ENCODE measurements around the gene PARD3B. TPM values are rescaled to one million over a fixed set of nuclear protein-coding genes. Genes with fewer than 3 reads are reported as not detected.

Gene PARD3B
- total RNA-seq, 1 experiment from 2014 or later: 6.4 TPM

- no peak overlapping the region for H3K4ac ChIP-seq (ENCODE audit: low read depth, low read length)
- no peak for TF ChIP-seq CTCF (conservative IDR thresholded peaks at IDR 0.05)
- H3K56ac ChIP-seq (ENCODE audit: insufficient read length, low read depth, low read length): no peak overlapping the region
- H3K4me2 ChIP-seq (ENCODE audit: insufficient read depth, insufficient read length, low read length): no peak overlapping the region
- H3K23ac ChIP-seq (ENCODE audit: insufficient read length, low read depth, low read length): no peak overlapping the region
- H4K91ac ChIP-seq (ENCODE audit: insufficient read length, low read depth, low read length): no peak overlapping the region
- no peak overlapping the region for H2BK20ac ChIP-seq (ENCODE audit: low read depth, low read length, poor library complexity, severe bottlenecking)
- H2AK5ac ChIP-seq (ENCODE audit: insufficient read length, low read length): no peak overlapping the region
- peaks cover 3% of the 10 kb centered on the region; the same call in 1 of the 2 replicates for H3K4me1 ChIP-seq (ENCODE audit: insufficient read depth, low read length)
- H3K9me3 Mint-ChIP-seq: no peaks in the 10 kb centered on the region
- no peak overlapping the region for H4K5ac ChIP-seq (ENCODE audit: insufficient read length, low read depth, low read length)
- no peak overlapping the region for H4K8ac ChIP-seq (replicated peaks; ENCODE audit: insufficient read length, low read depth, low read length)
- H3K27me3 Mint-ChIP-seq (ENCODE audit: low read depth): no peaks in the 10 kb centered on the region
- H4K20me1 ChIP-seq (ENCODE audit: control insufficient read depth, insufficient read depth, insufficient read length): no peaks in the 10 kb centered on the region
- H3K79me2 ChIP-seq (ENCODE audit: insufficient read depth, low read length): no peaks in the 10 kb centered on the region
- H2BK120ac ChIP-seq (ENCODE audit: low read depth, low read length, poor library complexity, severe bottlenecking): no peak overlapping the region
- no peak overlapping the region for H3K14ac ChIP-seq (ENCODE audit: insufficient read depth, low read length)
- H2BK5ac ChIP-seq (ENCODE audit: insufficient read length, low read length): no peak overlapping the region
- H3K23me2 ChIP-seq (ENCODE audit: insufficient read length, low read depth, low read length, poor library complexity, severe bottlenecking): no peaks in the 10 kb centered on the region
- H2BK15ac ChIP-seq (ENCODE audit: low read depth, low read length): no peak overlapping the region
- no peak for DNase-seq
- H3K27ac Mint-ChIP-seq: no peak overlapping the region; a peak in 1 of 7 replicates
- no peak overlapping the region for H3K27ac ChIP-seq (ENCODE audit: insufficient read length, low read depth, low read length)
- H3K9ac ChIP-seq (ENCODE audit: extremely low read depth, insufficient read length, low read length): no peak overlapping the region
- H3K18ac ChIP-seq (ENCODE audit: insufficient read length, low read depth, low read length): no peak overlapping the region
- H3K79me1 ChIP-seq (ENCODE audit: insufficient read depth, low read depth, low read length, poor library complexity, severe bottlenecking): no peaks in the 10 kb centered on the region
- no peak overlapping the region for H2BK12ac ChIP-seq (ENCODE audit: insufficient read length, low read depth, low read length)
- no peaks in the 10 kb centered on the region for H3K36me3 Mint-ChIP-seq (ENCODE audit: insufficient read depth in 1 of 3, low read depth in 3 of 3)
- no peak overlapping the region for H2AFZ ChIP-seq (ENCODE audit: low read length)
- peaks cover 15 to 18% of the 10 kb centered on the region in 2 experiments for H3K4me1 Mint-ChIP-seq
- no peak overlapping the region for H3T11ph ChIP-seq (ENCODE audit: low read length)
- no peaks in the 10 kb centered on the region for H3K9me3 ChIP-seq (ENCODE audit: control insufficient read depth, low read depth, low read length)
- no peak overlapping the region for H3K4me3 Mint-ChIP-seq
- WGBS (ENCODE audit: extremely low coverage, insufficient read length, low lambda C conversion rate): no CpG with 5 or more reads among the region's 3 CpGs
- H3K27me3 ChIP-seq (ENCODE audit: insufficient read depth, low read length): no peaks in the 10 kb centered on the region
Measured at GRCh38 chr2:204722207-204722606, 176.9 kb downstream of the PARD3B start.

Measured in H9 (cell line).